H9 (cell line): ENCODE data around the gene HOMER3. TPM values are rescaled to one million over a fixed set of nuclear protein-coding genes. Genes with fewer than 3 reads are reported as not detected.

Source experiments
- DNase-seq: peaks from one replicate; pipeline ENCODE4 v3.0.0-alpha.2; 2017
- H2AFZ ChIP-seq: one replicate; pipeline ENCODE4 v1.6.1; 2013; ENCODE audit warnings: mild to moderate bottlenecking, low read length, control low read depth, moderate library complexity
- H2AK5ac ChIP-seq: 2 replicates; pipeline ENCODE4 v1.6.1; 2013; ENCODE audit warnings: low read length, control low read depth, mixed read lengths; ENCODE audit not compliant: insufficient read length
- H2BK120ac ChIP-seq: one replicate; pipeline ENCODE4 v1.6.1; 2013; ENCODE audit warnings: low read depth, mild to moderate bottlenecking, low read length, control low read depth, inconsistent platforms; ENCODE audit not compliant: poor library complexity, severe bottlenecking
- H2BK12ac ChIP-seq: 2 replicates; pipeline ENCODE4 v1.6.1; 2013; ENCODE audit warnings: low read length, control low read depth, mixed read lengths, low read depth; ENCODE audit not compliant: insufficient read length
- H2BK15ac ChIP-seq: 2 replicates; pipeline ENCODE4 v1.6.1; 2013; ENCODE audit warnings: low read depth, low read length, control low read depth
- H2BK20ac ChIP-seq: one replicate; pipeline ENCODE4 v1.6.1; 2013; ENCODE audit warnings: low read depth, mild to moderate bottlenecking, low read length, control low read depth, inconsistent platforms; ENCODE audit not compliant: poor library complexity, severe bottlenecking
- H2BK5ac ChIP-seq: 2 replicates; pipeline ENCODE4 v1.6.1; 2013; ENCODE audit warnings: low read length, control low read depth, mixed read lengths; ENCODE audit not compliant: insufficient read length
- H3K14ac ChIP-seq: 2 replicates; pipeline ENCODE4 v1.6.1; 2013; ENCODE audit warnings: low read length, control low read depth; ENCODE audit not compliant: insufficient read depth
- H3K18ac ChIP-seq: 2 replicates; pipeline ENCODE4 v1.6.1; 2013; ENCODE audit warnings: low read depth, mild to moderate bottlenecking, mixed read lengths, low read length, control low read depth; ENCODE audit not compliant: insufficient read length
- H3K23ac ChIP-seq: 2 replicates; pipeline ENCODE4 v1.6.1; 2013; ENCODE audit warnings: low read length, control low read depth, mixed read lengths, low read depth; ENCODE audit not compliant: insufficient read length
- H3K23me2 ChIP-seq: 2 replicates; pipeline ENCODE4 v1.6.1; 2013; ENCODE audit warnings: low read depth, mild to moderate bottlenecking, mixed read lengths, low read length, control low read depth; ENCODE audit not compliant: insufficient read length, poor library complexity, severe bottlenecking
- H3K27ac ChIP-seq: 2 replicates; pipeline ENCODE4 v1.5.1; 2013; ENCODE audit warnings: low read length, control low read depth, mixed read lengths, low read depth; ENCODE audit not compliant: insufficient read length
- H3K27me3 ChIP-seq: 2 replicates; pipeline ENCODE4 v1.6.1; 2013; ENCODE audit warnings: low read length, control low read depth, inconsistent platforms; ENCODE audit not compliant: insufficient read depth
- H3K4ac ChIP-seq: 2 replicates; pipeline ENCODE4 v1.6.1; 2013; ENCODE audit warnings: low read depth, mild to moderate bottlenecking, control low read depth, inconsistent platforms, low read length, moderate library complexity
- H3K4me1 ChIP-seq: 2 replicates; pipeline ENCODE4 v1.6.1; 2013; ENCODE audit warnings: low read length, control low read depth, inconsistent platforms; ENCODE audit not compliant: insufficient read depth
- H3K4me2 ChIP-seq: 2 replicates; pipeline ENCODE4 v1.6.1; 2013; ENCODE audit warnings: low read length, control low read depth, mixed read lengths; ENCODE audit not compliant: insufficient read length, insufficient read depth
- H3K56ac ChIP-seq: 2 replicates; pipeline ENCODE4 v1.6.1; 2013; ENCODE audit warnings: low read depth, mild to moderate bottlenecking, mixed read lengths, low read length, control low read depth; ENCODE audit not compliant: insufficient read length
- H3K79me1 ChIP-seq: 2 replicates; pipeline ENCODE4 v1.6.1; 2013; ENCODE audit warnings: low read depth, mild to moderate bottlenecking, moderate library complexity, low read length, control low read depth, inconsistent platforms; ENCODE audit not compliant: insufficient read depth, poor library complexity, severe bottlenecking
- H3K79me2 ChIP-seq: 2 replicates; pipeline ENCODE4 v1.6.1; 2013; ENCODE audit warnings: low read length, control low read depth, inconsistent platforms; ENCODE audit not compliant: insufficient read depth
- H3K9ac ChIP-seq: 2 replicates; pipeline ENCODE4 v1.6.1; 2013; ENCODE audit warnings: low read length, control low read depth, mixed read lengths; ENCODE audit not compliant: insufficient read length; ENCODE audit errors: extremely low read depth
- H3K9me3 ChIP-seq: one replicate; pipeline ENCODE4 v1.6.1; 2013; ENCODE audit warnings: low read depth, low read length, inconsistent platforms; ENCODE audit not compliant: control insufficient read depth
- H3T11ph ChIP-seq: one replicate; pipeline ENCODE4 v1.6.1; 2013; ENCODE audit warnings: mild to moderate bottlenecking, low read length, control low read depth, inconsistent platforms
- H4K20me1 ChIP-seq: one replicate; pipeline ENCODE4 v1.6.1; 2013; ENCODE audit not compliant: control insufficient read depth, insufficient read length, insufficient read depth
- H4K5ac ChIP-seq: 2 replicates; pipeline ENCODE4 v1.6.1; 2013; ENCODE audit warnings: low read depth, mild to moderate bottlenecking, mixed read lengths, low read length, control low read depth; ENCODE audit not compliant: insufficient read length
- H4K8ac ChIP-seq: replicated peaks from 2 replicates; pipeline ENCODE4 v1.6.1; 2013; ENCODE audit warnings: low read length, control low read depth, mixed read lengths, low read depth; ENCODE audit not compliant: insufficient read length
- H4K91ac ChIP-seq: 2 replicates; pipeline ENCODE4 v1.6.1; 2013; ENCODE audit warnings: low read depth, mild to moderate bottlenecking, moderate library complexity, mixed read lengths, low read length, control low read depth; ENCODE audit not compliant: insufficient read length
- H3K27ac Mint-ChIP-seq, 3 experiments: 2 replicates in 2 of 3; 3 replicates in 1 of 3; pipeline ENCODE4 v1.8.0; 2020 to 2021; ENCODE audit warnings: mixed read lengths in 3 of 3, mild to moderate bottlenecking in 1 of 3, moderate library complexity in 1 of 3
- H3K27me3 Mint-ChIP-seq: 2 replicates; pipeline ENCODE4 v1.8.0; 2021; ENCODE audit warnings: low read depth, mild to moderate bottlenecking, moderate library complexity, mixed read lengths
- H3K36me3 Mint-ChIP-seq, 3 experiments: 2 replicates in 2 of 3; 3 replicates in 1 of 3; pipeline ENCODE4 v1.8.0; 2020 to 2021; ENCODE audit warnings: low read depth in 3 of 3, mixed read lengths in 3 of 3; ENCODE audit not compliant: insufficient read depth in 1 of 3
- H3K4me1 Mint-ChIP-seq, 2 experiments: 2 replicates each; pipeline ENCODE4 v1.8.0; 2020; ENCODE audit warnings: mixed read lengths in 2 of 2
- H3K4me3 Mint-ChIP-seq, 2 experiments: 2 replicates in 1 of 2; 3 replicates in 1 of 2; pipeline ENCODE4 v1.8.0; 2020 to 2021; ENCODE audit warnings: mild to moderate bottlenecking in 2 of 2, mixed read lengths in 2 of 2, moderate library complexity in 1 of 2
- H3K9me3 Mint-ChIP-seq, 2 experiments: 2 replicates in 1 of 2; 3 replicates in 1 of 2; pipeline ENCODE4 v1.8.0; 2020; ENCODE audit warnings: mild to moderate bottlenecking in 2 of 2, mixed read lengths in 2 of 2, moderate library complexity in 1 of 2
- WGBS: extraction: QIAGEN DNeasy Blood & Tissue Kit; methylation state at CpG from one replicate; pipeline ENCODE4 v1.1.7; 2013; ENCODE audit warnings: missing lambda C conversion rate, low lambda C conversion rate, mixed read lengths; ENCODE audit not compliant: insufficient read length; ENCODE audit errors: extremely low coverage; 5-methylcytosine and 5-hydroxymethylcytosine counted together
- total RNA-seq: library from RNA; stranded (reverse); gene quantifications from 2 replicates; pipeline ENCODE4 v1.2.1, GENCODE V29; 2021
- TF ChIP-seq, protein P1 (sequence below): fragments of 200-600 bp; sonication (generic); conservative IDR thresholded peaks from 3 replicates; pipeline ENCODE4 v1.8.0; 2021; ENCODE audit warnings: antibody characterized with exemption, mild to moderate bottlenecking

Gene HOMER3
- total RNA-seq, 1 experiment from 2014 or later: 20.2 TPM

DNA sequence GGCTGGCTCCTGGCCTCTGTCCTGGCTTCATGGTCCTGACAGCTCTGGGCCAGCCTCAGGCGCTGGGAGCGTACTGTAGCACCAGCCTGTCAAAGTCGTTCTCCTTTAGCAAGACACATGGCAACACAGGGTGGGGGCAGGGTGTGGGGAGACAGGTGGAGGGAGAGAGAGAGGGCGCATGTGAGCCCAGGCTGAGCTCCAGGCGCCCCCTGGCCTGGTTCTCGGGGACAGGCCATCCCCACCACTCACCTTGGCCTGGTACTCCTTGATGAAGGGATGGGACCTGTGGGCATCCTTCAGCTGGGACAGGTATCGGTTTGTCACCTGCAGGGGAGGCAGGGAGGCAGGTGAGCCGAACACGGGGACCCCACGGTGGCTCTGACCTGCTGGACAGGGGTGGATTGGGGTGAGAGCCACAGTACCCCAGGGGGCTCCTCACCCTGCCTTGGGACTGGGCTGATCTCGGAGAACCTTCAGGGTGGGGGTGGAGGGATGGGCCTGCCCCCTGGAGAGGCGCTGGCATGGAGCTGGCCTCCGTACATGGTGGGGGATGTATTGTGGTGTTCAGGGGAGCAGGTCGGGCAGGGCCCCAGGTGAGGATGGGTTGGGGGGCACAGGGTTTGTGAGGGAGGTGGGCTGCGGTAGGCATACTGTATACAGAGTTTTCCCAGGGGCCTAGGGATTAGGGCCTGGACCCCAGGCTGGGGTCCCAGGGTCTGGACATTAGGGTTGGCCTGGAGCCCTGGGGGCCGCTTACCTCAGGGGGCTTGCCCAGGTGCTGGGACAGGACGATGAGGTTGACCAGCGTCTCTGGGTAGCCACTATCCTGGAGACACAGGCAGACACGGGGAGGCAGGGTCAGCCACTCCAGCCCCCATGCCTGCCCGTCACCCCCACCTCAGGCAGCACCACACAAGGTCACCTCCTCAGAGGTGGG is 41.1 kb downstream of the HOMER3 start:
- no peak overlapping the region for H2BK5ac ChIP-seq
- H3K23ac ChIP-seq: no peak overlapping the region
- Mint-ChIP-seq H3K4me3 (no peak overlapping the region; a peak in 1 of 5 replicates), H3K9me3 (no peaks in the 10 kb centered on the region; a peak in 1 of 5 replicates), H3K4me1 (0 out of 4 replicates have a peak, but pooled peaks cover 0 to 2% of the 10 kb centered on the region in 2 experiments), H3K27ac (no peak overlapping the region; a peak in 1 of 7 replicates), H3K36me3 (peaks cover 1 to 10% (median 5%) of the 10 kb centered on the region in 3 experiments; a peak in 5 of 7 replicates), H3K27me3 (peaks cover 17% of the 10 kb centered on the region)
- no peak overlapping the region for H2AFZ ChIP-seq
- no peak overlapping the region for H3K4ac ChIP-seq
- no peak overlapping the region for H2BK12ac ChIP-seq
- no peak overlapping the region for H4K5ac ChIP-seq
- H2BK120ac ChIP-seq: no peak overlapping the region
- H3K56ac ChIP-seq: no peak overlapping the region
- H3K4me2 ChIP-seq: no peak overlapping the region
- TF ChIP-seq, protein P1, sequence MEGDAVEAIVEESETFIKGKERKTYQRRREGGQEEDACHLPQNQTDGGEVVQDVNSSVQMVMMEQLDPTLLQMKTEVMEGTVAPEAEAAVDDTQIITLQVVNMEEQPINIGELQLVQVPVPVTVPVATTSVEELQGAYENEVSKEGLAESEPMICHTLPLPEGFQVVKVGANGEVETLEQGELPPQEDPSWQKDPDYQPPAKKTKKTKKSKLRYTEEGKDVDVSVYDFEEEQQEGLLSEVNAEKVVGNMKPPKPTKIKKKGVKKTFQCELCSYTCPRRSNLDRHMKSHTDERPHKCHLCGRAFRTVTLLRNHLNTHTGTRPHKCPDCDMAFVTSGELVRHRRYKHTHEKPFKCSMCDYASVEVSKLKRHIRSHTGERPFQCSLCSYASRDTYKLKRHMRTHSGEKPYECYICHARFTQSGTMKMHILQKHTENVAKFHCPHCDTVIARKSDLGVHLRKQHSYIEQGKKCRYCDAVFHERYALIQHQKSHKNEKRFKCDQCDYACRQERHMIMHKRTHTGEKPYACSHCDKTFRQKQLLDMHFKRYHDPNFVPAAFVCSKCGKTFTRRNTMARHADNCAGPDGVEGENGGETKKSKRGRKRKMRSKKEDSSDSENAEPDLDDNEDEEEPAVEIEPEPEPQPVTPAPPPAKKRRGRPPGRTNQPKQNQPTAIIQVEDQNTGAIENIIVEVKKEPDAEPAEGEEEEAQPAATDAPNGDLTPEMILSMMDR: no peak
- H3K79me2 ChIP-seq: no peaks in the 10 kb centered on the region
- no peak overlapping the region for H4K8ac ChIP-seq
- no peak overlapping the region for H2BK15ac ChIP-seq
- H2AK5ac ChIP-seq: no peak overlapping the region
- no peaks in the 10 kb centered on the region for H4K20me1 ChIP-seq
- no peaks in the 10 kb centered on the region; the same call in 1 of the 2 replicates for H3K27me3 ChIP-seq
- H2BK20ac ChIP-seq: no peak overlapping the region
- peaks cover 7% of the 10 kb centered on the region for H3K23me2 ChIP-seq
- no peaks in the 10 kb centered on the region for H3K79me1 ChIP-seq
- H3K14ac ChIP-seq: no peak overlapping the region
- H3K9me3 ChIP-seq: no peaks in the 10 kb centered on the region
- H3K4me1 ChIP-seq: no peaks in the 10 kb centered on the region
- no CpG with 5 or more reads among the region's 20 CpGs for WGBS
- H3K9ac ChIP-seq: no peak overlapping the region
- peak; percentile 36 for DNase-seq
- H3T11ph ChIP-seq: no peak overlapping the region
- H3K18ac ChIP-seq: no peak overlapping the region
- H4K91ac ChIP-seq: no peak overlapping the region
- H3K27ac ChIP-seq: no peak overlapping the region
